Right forelimb (tissue), 1 donor: ENCODE results near the gene TESK1.
"Not testable (repeated sequence)": the region's sequence is repeated elsewhere in the genome, so short reads cannot be mapped to it uniquely, and the experiment has no call there.

Experiments
- DNase-seq: peaks from one replicate; pipeline ENCODE4 v3.0.0-alpha.2; 2018

TESK1 gene

GRCh38 chr9:35616681-35617459, 11.8 kb downstream of the TESK1 start:
- no peak for DNase-seq

DNA sequence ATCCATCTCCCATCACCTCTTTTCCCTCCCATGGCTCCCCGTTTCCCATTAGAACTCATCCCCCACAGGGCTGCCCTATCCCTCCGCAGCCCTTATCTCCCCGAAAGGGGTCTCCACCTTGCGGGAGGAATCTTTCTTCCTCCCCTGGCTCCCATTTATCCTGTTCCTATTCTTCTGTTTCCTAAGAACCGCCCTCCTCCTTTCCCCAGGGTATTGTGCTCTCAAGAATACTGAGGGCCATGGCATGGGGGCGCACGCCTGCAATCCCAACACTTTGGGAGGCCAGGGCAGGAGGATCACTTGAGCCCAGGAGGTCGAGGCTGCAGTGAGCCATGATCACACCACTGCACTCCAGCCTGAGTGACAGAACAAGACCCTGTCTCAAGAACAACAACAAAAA, 12.5 kb downstream of the TESK1 start:
- no peak for DNase-seq

- DNase-seq = no peak
Observed at GRCh38 chr9:35618325-35618727, 13.3 kb downstream of the TESK1 start, which contains the start of gene CD72. CD72 (minus strand) TSS chr9:35618413; CDS start chr9:35618303, 110 bp downstream.

DNA sequence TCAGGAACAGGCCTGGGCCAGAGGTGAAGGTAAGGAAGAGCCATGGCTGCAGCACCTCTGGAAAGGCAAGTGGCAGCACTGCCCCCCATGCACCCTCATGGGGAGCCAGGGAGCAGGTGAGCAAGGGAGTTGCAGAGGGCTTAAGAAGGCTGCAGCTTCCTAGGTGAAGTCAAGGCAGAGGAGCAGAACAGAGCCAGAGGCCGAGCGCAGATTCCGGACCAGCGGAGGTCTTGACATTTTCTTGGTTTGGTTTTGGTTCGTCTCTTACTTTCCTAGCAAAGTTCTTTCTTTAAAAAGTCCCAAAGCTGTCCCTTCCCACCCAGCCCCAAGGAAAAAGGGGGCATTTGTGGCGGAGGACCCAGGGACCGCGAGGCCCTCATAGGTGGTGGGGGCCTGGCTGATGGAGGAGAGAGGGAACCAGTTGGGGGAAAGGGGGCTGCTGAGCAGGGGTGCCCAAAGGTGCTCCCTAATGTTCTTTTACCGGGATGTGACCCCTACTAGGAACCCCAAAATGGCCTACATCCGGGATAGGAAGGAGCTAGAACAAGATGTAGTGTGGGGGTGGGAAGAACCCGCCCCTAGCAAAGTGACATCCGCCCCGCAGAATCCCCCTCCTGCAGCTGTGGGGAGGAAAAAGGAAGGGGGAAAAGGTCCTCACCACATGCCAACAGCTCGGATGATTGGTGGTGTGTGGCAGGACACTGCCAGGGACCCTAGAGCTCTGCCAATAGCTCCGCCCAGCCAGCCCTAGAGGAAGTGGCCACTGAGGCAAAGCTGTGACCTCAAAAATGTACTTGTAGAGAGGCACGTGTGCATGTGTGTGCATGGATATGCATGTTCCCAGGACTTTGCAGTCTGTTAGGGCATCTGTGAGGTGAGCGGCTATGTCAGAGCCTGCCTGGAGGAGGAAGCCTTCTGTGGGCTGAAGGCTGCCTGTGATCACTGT, 14.1 kb downstream of the TESK1 start:
- DNase-seq = no peak

DNA sequence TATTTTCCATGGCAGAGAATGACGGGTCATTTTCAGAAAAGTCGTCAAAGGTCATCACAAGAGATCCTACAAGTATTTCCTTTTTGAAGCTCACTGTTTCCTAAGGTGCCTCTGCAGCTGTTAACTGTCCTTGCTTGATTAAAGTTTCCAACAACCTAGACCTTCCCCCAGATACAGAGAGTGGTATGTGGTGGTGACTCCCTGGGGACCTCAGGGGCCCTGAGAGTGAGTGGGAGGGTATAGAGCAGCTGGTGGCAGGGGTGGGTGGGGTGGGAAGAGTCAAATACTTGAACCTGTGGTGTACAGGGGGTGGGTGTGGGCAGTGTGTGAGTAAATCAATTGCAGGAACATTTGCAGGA, 14.7 kb downstream of the TESK1 start:
- no peak for DNase-seq

- DNase-seq = no peak
Observed at GRCh38 chr9:35627575-35627974, 22.5 kb downstream of the TESK1 start.

DNA sequence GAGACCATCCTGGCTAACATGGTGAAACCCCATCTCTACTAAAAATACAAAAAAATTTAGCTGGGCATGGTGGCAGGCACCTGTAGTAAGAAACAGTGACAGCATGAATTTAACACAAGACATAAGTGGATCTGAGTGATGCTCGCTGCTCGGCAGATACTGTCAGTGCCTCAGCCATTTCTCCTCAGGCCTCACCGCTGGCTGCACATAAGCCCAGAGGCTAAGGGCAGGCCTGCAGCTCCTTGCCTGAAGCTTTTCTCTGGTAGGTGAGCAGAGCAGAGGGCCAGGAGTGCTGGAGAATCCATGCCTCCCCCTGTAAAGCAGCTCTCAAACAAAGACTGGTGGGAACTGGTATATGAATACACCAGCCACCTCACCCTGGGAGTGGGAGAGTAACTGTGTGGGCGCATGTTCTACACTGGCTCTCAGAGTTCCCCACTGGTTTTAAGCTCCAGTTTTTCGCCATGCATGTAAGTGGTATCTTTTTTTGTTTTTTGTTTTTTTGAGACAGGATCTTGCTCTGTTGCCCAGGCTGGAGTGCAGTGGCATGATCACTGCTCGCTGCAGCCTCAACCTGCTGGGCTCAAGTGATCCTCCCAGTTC, 23.4 kb downstream of the TESK1 start:
- DNase-seq = no peak

DNA sequence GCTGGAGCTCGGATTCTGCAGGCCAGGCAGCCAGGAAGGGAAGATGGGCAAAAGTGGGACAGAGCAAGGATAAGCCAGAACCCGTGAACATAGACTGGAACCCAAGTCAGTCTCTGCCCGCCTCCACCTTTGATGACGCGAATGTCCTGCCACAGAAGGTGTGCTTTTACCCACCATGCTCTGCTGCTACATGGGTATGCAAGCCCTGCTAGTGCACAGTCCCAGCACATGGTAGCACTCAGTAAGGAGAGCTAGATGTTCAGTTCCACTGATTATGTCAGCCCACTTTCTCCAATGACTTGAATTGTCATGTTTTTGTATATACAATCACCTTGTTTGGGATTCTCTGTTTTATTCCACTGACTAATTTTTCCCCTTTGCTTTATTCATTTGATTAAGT, 24.5 kb downstream of the TESK1 start:
- no peak for DNase-seq

DNA sequence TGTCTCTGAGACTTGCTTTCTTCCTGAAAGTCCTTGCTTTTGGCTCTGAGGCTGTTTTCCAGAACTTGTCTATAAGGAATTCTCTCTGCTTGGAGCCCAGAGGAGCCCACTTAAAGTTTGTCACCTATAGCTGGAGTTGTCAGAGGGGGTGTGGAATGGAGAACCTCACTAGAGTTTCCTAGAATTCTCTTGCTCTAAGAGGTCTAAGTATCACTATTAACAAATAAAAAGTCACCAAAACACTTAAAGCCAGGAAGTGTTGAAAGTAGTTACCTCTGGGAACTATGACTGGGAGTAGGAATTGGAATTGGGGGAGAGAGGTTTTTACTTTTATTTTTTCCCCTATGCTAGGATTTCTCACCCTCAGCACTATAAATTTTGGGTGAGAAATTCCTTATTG, 30.7 kb downstream of the TESK1 start:
- no peak for DNase-seq

DNA sequence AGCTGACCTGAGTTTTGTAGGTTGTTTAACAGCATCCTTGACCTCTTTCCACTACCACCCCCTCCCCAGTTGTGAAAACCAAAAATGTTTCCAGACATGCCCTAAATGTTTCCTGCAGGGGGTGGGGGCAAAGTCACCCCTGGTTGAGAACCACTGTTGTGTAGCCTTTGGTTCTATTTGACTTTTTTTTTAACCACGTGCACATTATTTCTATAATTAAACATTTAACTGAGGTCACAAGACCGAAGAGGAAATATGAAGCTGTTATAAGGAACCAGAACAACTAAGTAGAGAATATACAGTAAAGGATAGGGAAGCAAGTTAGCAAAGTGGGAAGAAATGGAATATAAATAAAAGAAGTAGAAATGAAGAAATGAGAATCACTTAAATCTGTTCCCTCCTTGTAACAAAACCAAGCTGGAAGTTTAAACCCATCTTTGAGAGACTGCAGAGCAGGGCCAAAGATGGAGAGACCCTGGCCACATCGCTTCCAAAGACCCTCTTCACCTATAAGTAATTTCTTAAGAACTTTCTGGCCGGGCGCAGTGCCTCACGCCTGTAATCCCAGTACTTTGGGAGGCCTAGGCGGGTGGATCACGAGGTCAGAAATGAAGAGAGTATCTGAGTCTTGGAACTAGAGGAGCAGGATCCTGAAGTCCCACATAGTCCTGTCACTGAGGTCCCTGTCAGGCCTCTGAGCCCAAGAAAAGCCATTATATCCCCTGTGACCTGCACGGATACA, 31.2 kb downstream of the TESK1 start:
- DNase-seq = no peak

DNA sequence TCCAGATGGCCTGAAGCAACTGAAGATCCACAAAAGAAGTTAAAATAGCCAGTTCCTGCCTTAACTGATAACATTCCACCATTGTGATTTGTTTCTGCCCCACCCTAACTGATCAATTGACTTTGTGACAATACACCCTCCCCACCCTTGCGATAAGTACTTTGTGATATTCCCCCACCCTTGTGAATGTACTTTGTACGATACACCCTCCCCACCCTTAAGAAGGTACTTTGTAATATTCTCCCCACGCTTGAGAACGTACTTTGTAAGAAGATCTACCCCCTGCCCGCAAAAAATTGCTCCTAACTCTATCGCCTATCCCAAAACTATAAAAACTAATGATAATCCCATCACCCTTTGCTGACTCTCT, 31.8 kb downstream of the TESK1 start:
- not testable (repeated sequence) for DNase-seq

GRCh38 chr9:35637427-35637955, 32.4 kb downstream of the TESK1 start:
- DNase-seq = not testable (repeated sequence)

- DNase-seq = not testable (repeated sequence)
Observed at GRCh38 chr9:35638751-35639150, 33.7 kb downstream of the TESK1 start.

GRCh38 chr9:35639225-35639624, 34.2 kb downstream of the TESK1 start:
- not testable (repeated sequence) for DNase-seq

DNA sequence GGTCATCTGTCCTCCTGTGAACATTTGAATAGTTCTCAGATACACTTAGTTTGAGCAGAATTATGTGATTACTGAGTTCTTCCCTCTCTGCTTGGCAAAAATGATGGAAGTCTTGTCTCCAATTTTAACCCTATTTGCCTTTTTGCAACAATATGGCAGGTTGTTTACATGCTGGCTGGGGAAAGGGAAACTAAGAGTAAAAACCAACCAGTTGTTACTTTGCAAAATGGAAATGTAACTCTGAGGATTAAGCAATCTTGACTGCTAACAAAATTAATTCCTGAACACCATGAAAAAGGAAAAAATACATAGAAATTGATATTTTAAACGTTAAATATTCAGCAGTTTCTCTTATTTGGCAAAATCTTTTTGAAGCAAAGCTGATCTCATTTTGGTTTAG, 34.6 kb downstream of the TESK1 start:
- no peak for DNase-seq

DNA sequence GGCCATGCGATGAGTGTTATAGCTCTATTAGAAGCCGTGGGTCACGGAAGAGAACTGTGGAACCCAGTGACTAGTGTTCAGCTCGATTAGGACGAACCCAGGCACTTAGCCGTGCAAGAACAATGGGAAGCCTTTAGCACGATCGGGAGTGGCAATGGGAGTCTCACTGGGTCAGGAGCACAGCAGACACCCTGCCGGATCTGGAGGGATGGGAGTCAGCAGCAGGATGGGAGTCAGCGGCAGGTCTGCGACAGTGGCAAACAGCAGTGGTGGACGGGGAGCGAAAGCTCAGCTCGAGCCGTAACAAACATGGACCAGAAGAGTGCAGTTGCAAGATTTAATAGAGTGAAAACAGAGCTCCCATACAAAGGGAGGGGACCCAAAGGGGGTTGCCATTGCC, 35.4 kb downstream of the TESK1 start:
- not testable (repeated sequence) for DNase-seq

DNA sequence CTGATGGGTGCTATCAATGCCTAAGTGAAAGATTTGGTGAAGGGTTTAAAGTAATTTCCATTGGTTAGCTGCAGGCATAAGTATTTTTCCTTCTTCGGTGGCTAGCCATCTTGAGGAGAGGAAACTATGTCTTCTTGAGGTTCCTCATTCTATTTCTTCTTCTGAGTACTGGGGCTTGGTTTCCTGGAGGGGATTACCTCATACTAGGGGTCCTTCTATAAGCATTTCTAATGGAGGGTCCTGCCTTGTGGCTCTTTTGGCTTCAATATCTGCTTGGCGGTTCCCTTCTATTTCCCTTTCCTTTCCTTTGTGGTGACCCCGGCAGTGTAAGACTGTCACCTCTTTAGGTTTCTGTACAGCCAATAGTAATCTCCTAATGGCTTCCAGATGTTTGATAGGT, 36.4 kb downstream of the TESK1 start:
- not testable (repeated sequence) for DNase-seq

DNA sequence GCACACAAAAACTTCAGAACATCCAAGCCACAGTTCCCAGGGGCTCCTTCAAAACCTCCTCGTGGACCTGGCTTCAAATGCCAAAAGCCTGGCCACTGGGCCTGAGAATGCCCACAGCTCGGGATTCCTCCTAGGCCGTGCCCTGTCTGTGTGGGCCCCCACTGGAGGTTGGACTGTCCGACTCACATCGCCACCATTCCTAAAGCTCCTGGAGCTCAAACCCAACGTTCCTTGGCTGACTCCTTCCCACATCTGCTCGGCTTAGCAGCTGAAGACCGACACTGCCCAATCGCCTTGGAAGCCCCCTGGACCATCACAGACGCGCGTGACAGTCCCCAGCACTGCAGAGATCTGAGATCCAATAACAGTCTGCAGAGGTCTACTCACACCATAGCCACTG, 38.0 kb downstream of the TESK1 start:
- DNase-seq = no peak

DNA sequence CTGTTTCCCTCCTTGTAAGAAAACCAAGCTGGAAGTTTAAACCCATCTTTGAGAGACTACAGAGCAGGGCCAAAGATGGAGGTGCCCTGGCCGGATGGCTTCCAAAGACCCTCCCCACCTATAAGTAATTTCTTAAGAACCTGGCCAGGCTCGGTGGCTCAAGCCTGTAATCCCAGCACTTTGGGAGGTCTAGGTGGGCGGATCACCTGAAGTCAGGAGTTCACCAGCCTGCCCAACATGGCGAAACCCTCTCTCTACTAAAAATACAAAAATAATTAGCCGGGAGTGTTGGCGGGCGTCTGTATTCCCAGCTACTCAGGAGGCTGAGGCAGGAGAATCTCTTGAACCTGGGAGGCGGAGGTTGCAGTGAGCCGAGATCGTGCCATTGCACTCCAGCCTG, 40.7 kb downstream of the TESK1 start:
- peak; percentile 36 for DNase-seq

- DNase-seq = no peak
Observed at GRCh38 chr9:35646153-35646532, 41.1 kb downstream of the TESK1 start.

- peak; percentile 96 for DNase-seq
Observed at GRCh38 chr9:35646533-35647265, 41.6 kb downstream of the TESK1 start.
